GM21576 (cell line): ENCODE data around the gene HOXA7.

Experiments used
- ATAC-seq: cut with Tn5 transposase; IDR thresholded peaks from one replicate; pipeline ENCODE4 v1.9.1; 2021; ENCODE audit warnings: mild to moderate bottlenecking, moderate library complexity; ENCODE audit not compliant: unreplicated experiment

The HOXA7 gene

DNA sequence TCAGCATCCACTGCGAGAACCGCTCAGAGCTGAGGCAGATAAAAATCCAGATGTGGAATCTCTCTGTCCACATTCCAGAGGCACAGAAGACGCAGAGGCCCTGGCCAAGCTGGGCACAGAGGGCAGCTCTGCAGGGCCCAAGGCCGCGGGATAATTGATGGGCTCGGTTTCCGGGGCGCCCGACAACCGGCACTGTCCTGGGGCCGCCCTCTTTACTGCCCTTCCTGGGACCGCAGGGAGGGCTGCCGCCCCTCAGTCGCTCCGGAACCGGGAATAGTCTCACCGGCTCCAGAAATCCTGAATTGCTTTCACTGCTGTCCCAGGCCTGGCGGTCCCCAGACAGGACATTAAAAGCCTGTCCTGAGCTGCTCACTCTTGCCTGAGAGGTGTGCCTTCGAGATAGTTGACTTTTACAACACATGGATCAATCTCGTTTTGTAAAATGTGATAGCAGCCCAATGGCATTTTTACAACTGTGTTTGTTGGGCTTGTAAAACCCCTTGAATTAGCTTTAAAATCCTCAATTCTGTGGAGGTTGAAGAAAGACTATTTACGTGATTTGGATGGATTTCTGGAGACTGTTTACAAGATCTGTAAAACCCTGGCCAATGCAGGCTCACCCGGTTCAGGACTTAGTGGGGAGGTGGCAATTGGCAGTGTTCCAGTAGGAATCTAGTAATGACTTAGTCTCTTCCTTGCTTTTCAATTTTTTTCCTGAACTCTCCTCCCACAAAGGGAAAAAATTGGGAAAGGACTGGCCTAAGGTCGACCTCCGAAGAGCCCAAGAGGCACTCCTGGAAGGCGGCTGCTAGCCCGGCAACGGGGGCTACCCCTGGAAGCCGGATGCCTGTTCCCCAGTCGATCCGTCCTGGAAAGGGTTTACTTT lies 7.5 kb downstream of the HOXA7 start:
- no peak for ATAC-seq

GRCh38 chr7:27148031-27148755 lies 8.3 kb downstream of the HOXA7 start:
- no peak for ATAC-seq

DNA sequence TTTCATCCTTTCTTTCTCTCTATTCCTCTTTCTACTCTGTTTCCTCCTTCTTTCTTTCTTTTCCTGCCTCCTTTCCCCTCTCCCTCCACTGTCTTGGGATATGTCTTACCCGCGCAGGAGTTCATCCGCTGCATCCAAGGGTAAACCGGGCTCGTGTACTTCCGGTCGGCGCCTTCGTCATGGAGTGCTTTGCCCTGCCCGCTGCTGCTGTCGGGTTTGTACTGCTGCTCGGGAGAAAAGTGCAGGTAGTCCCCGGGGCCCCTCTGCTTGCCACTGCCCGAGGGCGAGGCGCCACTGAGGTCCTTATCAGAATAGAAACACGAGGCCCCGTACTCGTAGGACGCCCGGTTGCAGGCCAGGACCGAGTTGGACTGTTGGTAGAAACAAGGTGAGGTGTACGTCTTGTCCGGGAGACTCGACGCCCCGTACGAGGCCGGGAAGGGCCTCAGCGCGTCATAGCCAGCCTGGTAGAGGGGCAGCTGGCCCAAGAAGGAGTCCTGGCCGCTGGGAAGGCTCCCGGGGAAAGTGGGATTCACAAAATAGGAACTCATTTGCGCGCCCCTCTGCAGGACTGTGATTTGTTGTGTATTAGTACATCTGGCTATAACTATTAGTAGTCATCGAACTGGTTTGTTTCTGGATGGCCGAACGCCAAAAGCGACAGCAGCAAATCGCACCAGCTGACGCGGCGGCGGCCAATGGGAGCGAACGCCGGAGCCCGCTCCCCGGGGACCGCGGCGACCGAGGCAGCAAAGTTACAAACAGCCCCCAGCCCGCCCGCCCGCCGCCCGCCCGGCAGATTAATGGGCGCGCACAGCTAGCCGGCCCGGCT lies 9.1 kb downstream of the HOXA7 start, which contains the start of gene HOXA6:
Gene HOXA6 (minus strand): TSS at position 576 of the 832 bp plus-strand sequence. CDS start 25 bp downstream, at position 551.
- no peak for ATAC-seq

GRCh38 chr7:27146491-27147198 lies 9.8 kb downstream of the HOXA7 start:
- ATAC-seq, result no peak

DNA sequence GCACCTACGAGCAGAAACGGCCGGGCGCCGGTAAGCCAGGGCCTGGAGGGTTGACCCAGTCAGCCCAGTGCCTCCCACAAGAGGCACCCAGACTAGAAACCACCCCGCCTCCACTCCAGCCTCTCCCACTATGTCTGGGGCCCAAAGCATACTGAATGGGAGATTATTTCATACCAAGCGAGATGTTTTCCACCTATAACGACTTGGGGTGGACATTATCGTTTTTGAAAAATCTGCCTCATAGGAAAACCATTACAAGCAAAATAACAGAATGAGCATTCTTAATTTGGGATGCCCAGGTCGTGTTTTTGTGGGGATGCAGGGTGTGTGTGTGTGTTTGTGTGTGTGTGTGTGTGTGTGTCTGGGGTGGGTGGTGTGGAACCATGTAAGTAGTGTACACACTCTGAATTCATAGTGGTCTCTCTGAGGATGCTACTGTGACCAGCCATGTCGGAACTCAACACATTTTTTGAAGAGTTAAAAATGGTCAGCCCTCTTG lies 10.5 kb downstream of the HOXA7 start:
- ATAC-seq, result no peak

DNA sequence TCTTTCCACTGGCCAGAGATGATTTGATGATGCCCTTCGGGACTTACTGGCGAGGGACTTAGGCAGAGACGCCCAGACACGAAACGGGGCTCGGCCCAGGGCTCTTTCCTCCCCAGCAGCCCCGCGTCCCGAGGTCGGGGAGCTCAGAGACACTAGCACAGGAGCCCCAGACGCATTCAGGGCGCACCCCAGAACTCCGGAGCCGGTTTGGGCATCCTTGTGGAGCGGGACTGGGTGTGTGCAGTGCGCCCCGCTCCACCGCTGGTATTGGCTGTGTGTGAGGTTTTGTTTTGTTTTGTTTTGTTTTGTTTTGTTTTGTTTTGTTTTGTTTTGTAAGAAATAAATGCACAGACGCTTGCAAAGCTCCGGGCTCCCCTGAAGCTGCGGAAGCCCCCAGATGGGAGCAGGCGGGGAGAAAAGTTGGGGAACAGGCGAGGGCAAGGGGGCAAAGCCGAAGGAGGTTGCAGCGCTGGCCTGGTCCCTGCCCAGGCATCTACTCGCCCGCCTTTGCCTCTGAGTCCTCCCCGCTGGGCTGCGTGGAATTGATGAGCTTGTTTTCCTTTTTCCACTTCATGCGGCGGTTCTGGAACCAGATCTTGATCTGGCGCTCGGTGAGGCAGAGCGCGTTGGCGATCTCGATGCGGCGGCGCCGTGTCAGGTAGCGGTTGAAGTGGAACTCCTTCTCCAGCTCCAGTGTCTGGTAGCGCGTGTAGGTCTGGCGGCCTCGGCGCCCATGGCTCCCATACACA lies 11.1 kb downstream of the HOXA7 start:
- ATAC-seq, result no peak

DNA sequence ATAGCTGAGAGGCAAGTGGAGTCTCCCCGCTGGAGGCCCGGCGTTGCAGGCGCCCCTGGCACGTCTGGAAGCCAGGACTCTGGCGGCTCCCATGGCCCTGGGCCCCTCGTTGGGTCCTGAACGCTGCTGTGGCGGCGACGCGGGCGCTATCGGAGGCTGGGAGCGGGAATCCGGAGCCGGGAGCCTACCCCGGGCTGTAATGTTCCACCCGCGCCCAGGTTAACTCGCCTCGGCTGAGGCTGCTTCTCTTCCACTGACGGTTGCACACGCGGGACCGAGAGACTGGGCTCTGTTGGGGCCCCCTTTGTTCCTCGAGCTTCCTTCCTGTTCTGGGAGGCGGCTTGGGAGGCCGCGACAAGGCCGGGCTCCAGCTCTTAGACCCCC lies 11.7 kb downstream of the HOXA7 start:
- ATAC-seq, result no peak

DNA sequence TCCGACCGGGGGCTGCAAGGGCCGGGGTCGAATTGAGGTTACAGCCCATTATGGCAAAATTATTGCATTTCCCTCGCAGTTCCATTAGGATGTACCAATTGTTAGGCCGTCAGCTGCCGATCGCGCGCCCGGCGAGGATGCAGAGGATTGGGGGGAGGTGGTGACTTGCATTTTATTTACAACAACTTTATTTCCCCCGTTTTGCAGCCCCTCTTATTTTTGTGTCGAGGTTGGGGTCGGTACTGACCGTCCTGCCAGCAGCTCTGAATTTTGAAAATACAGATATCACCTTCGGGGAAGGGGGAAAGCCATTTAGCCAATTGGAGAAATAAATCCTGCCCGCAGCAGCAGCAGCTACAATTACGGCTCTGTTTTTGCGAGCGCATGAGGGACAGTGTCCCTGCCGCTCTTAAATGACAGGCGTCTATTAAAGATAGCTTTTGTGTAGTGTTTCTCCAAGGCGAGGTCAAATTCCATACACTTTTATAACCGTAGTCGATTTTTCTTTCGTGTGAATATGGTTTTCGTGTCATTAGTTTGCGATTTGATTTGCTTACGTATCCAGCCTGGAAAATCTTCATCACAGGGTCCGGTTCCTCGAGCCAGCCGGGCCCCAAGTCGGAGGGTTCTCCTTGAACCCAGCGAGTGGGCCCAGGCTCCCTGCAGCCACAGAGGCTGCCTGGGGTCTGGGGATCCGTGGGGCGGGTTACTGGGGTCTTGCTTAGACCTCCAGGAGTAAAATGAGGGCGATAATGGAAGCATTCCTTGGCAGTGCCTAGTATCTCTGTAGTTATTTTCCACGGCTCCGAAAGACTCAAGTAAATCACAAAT lies 12.3 kb downstream of the HOXA7 start:
- no peak for ATAC-seq

- ATAC-seq, result no peak
Observed at GRCh38 chr7:27143023-27143949, 13.2 kb downstream of the HOXA7 start, which contains the start of gene HOXA5. Gene HOXA5 (minus strand): TSS chr7:27143681. CDS start chr7:27143607, 74 bp downstream.

- ATAC-seq, result no peak
Observed at GRCh38 chr7:27142580-27143022, 13.9 kb downstream of the HOXA7 start.

DNA sequence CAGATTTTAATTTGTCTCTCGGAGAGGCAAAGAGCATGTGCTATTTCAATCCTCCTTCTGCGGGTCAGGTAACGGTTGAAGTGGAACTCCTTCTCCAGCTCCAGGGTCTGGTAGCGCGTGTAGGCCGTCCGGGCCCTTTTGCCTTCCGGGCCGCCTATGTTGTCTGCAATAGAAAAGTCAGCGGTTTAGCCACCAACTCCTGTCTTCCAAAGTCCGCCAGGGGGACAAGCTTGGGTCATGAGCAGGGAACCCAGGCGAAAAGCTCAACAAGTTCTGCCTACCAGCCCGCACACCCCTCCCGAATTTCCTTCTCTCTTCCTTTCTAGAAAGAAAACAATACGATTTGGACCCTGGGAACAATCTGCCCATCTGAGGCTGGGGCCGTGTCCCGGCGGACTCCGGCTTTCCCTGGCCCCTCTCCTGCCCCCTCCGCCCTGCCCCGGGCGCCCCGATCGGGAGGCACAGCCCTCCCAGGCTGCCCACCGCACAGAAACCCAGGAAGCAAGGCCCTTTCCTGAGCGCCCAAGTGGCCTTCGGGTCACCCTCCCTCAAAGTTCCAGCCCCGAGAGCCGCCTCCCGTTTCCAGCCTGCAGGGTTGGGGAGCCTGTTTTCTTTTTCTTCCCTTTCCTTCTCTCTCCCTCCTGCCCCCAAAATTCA lies 14.4 kb downstream of the HOXA7 start:
- ATAC-seq, result no peak

- ATAC-seq, result no peak
Observed at GRCh38 chr7:27141137-27141922, 15.1 kb downstream of the HOXA7 start.

DNA sequence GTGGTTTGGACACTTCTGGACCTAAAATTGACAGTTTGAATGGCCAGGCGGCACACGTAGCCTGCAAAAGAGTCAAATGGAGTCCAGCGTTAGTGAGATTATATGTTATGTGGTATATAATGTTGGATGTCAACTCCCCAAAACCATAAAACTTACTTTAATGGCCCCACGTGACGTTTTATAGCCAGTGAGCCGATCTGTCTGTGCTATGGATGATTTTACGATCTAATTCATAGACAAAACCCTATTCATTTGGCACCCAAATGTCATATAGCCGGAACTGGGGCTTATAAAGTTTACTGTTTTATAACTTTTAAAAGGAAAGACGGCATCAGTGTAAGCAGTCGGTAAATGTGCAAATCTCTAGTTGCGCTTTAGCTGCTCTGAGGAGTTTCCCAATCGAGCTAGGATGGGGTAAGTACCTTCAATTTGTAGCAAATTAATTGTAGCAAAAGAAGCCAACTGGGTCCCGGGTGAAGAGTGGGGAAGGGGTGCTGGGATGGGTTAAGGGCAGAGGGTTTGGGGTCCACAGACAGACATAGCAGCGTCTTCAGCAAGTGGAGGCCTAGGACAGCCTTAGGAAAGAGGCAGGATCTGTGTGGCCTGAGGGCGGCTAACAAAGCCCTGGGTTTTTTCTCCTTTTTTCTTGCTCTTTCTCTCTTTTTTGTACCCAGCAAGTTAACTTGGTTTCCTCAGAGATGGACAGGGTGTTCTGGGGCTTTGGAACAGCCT lies 16.2 kb downstream of the HOXA7 start:
- no peak for ATAC-seq

- ATAC-seq, result no peak
Observed at GRCh38 chr7:27139334-27140125, 16.9 kb downstream of the HOXA7 start.

DNA sequence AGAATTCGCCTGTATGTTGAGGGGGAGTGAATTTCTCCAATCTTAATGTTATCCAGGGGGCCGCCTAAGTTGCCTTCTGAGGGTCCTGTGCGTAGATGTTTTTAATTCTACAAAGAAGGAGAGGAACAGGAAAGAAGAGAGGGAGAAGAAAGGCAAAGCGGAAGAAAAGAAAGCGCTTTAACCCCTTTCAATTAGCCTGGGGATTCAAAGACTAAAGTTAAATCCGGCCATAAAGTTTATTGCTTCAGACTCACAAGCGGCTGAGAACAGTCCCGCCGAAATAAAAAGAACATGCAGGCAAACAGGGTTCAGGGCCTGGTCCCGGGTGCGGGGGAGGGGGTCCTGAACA lies 17.5 kb downstream of the HOXA7 start:
- no peak for ATAC-seq
